Pulmonary artery endothelial cell (primary cell): ENCODE measurements around the gene LEFTY2. TPM values are rescaled to one million over a fixed set of nuclear protein-coding genes. Genes with fewer than 3 reads are reported as not detected.

Experiments
- total RNA-seq: library from RNA; depleted of rRNA; stranded (reverse); fragments of >200 nt; gene quantifications from 2 replicates; pipeline ENCODE4 v1.2.3, GENCODE V29; 2014

The LEFTY2 gene
- total RNA-seq, 1 donor from 2014 or later: 0.26 TPM

Other genes with a start within 250 kb of the LEFTY2 start
- 210 and 267 TPM in 2 replicates for gene SRP9, start 163.4 kb downstream of the LEFTY2 start, total RNA-seq
- gene EPHX1, start 131.1 kb downstream of the LEFTY2 start, total RNA-seq: 7.1 and 12.4 TPM in 2 replicates
- 8.3 and 12.7 TPM in 2 replicates for gene TMEM63A, start 58.8 kb downstream of the LEFTY2 start, total RNA-seq
- gene LEFTY1, start 52.1 kb downstream of the LEFTY2 start, total RNA-seq: not detected in 2 replicates
- 48.0 TPM in 2 replicates for gene PYCR2, start 17.0 kb downstream of the LEFTY2 start, total RNA-seq
- 27.7 and 32.6 TPM in 2 replicates for gene SDE2, start 58.1 kb upstream of the LEFTY2 start, total RNA-seq
- gene H3-3A, start 121.5 kb upstream of the LEFTY2 start, total RNA-seq: 184 and 188 TPM in 2 replicates
- gene ACBD3, start 245.5 kb upstream of the LEFTY2 start, total RNA-seq: 45.2 and 56.1 TPM in 2 replicates